ENCODE data around the gene ANGEL1. TPM values are rescaled to one million over a fixed set of nuclear protein-coding genes. Genes with fewer than 3 reads are reported as not detected.

The ANGEL1 gene
- total and polyA plus RNA-seq, 2 of the 13 experiments (the other 11 are each of a cell fraction or from before 2014, with no cell fraction given) = 14.3 to 20.1 TPM

DNA sequence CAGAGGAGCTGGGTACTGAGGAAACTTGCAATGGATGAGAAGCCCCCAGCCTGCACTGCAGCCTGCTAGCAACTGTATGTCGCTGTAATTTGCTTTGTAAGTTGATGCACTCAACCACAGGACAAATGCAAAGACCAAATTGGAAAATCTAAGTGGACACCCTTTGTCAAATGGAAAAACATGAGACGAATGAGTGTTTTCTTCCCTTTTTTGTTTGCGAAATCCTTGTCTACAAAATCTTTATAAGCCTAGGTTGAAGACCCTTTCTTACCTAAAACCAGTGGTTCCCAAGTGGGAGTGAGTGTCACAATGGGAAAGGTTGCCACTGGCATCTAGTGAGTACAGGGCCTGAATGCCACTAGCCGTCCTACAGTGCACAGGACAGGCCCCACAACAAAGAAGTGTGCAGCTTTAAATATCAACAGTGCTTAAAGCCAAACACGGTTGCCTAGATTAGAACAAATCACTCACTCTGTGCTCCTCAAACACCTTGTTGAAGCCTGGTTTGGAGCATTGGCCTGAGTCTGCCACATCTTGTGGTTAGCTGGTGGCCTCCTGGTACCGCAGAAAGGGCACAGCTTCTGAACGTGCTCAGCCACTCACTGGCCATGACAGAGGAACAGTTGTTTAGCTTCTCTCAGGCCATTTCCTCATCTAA is 59.0 kb downstream of the ANGEL1 start:
- WGBS (ENCODE audit: low lambda C conversion rate) = 3% methylated on average over 4 of the region's 7 CpGs
- Histone ChIP-seq H3K4me2 (ENCODE audit: low read depth, low read length) (no peak overlapping the region), H3K36me3 (replicated peaks in 1 of 2; ENCODE audit: control insufficient read depth in 1 of 2, insufficient read depth in 2 of 2, low read length in 2 of 2) (no peaks in the 10 kb centered on the region), H3K79me2 (ENCODE audit: insufficient read depth, low read length) (no peaks in the 10 kb centered on the region), H3K4me1 (ENCODE audit: insufficient read depth, low read length) (no peaks in the 10 kb centered on the region), H3K27me3 (ENCODE audit: control insufficient read depth in 1 of 2, insufficient read depth in 2 of 2, low read length in 2 of 2) (peaks cover 3 to 4% of the 10 kb centered on the region in 2 experiments; a peak in 3 of 5 replicates), H4K20me1 (ENCODE audit: insufficient read depth, low read length) (no peaks in the 10 kb centered on the region), H3K9ac (ENCODE audit: insufficient read depth, low read depth, low read length) (no peak overlapping the region), H2AFZ (ENCODE audit: low read length) (no peak overlapping the region), H3K27ac (ENCODE audit: extremely low read length, insufficient read depth, low read length) (no peak overlapping the region), H3K4me3 (replicated peaks in 1 of 3; ENCODE audit: insufficient read depth in 1 of 3, low read depth in 2 of 3, low read length in 3 of 3) (no peak overlapping the region), H3K9me3 (ENCODE audit: low read length) (no peaks in the 10 kb centered on the region)
- BruUV-seq (replicated peaks) = no TSS peak
- intact Hi-C loops (cut with micrococcal nuclease; ENCODE audit: unreplicated experiment) (no loop called here), in situ Hi-C loops (cut with HindIII; ENCODE audit: extremely low pct_ligation_motif_present, low pct_unique_long_range_greater_than_20kb) (no loop called here)
- ChIA-PET POLR2A (no interaction called here), CTCF (ENCODE audit: low intra/inter-chr PET ratio, low total read pairs) (no interaction called here)
- DNase-seq (ENCODE audit: low spot score) = no peak
- ATAC-seq = no peak
- FAIRE-seq = no peak
- TF ChIP-seq EZH2 (conservative IDR thresholded peaks at IDR 0.05; ENCODE audit: low read depth, low read length) = no peak
- no peak for TF ChIP-seq SNAI1 (CRISPR knock-in tag; IDR thresholded peaks at IDR 0.05; ENCODE audit: borderline replicate concordance)
- TF ChIP-seq, protein P1, sequence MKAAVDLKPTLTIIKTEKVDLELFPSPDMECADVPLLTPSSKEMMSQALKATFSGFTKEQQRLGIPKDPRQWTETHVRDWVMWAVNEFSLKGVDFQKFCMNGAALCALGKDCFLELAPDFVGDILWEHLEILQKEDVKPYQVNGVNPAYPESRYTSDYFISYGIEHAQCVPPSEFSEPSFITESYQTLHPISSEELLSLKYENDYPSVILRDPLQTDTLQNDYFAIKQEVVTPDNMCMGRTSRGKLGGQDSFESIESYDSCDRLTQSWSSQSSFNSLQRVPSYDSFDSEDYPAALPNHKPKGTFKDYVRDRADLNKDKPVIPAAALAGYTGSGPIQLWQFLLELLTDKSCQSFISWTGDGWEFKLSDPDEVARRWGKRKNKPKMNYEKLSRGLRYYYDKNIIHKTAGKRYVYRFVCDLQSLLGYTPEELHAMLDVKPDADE (CRISPR knock-in tag; IDR thresholded peaks at IDR 0.05) = no peak
- no peak for TF ChIP-seq NONO (IDR thresholded peaks at IDR 0.05)
- TF ChIP-seq NONO (CRISPR knock-in tag; conservative IDR thresholded peaks at IDR 0.05) = no peak
- no peak for TF ChIP-seq PTBP1 (IDR thresholded peaks at IDR 0.05; ENCODE audit: low read depth, low read length, poor library complexity, severe bottlenecking)
- no peak for TF ChIP-seq ZNF44 (CRISPR knock-in tag; IDR thresholded peaks at IDR 0.05)
- TF ChIP-seq, protein P2, sequence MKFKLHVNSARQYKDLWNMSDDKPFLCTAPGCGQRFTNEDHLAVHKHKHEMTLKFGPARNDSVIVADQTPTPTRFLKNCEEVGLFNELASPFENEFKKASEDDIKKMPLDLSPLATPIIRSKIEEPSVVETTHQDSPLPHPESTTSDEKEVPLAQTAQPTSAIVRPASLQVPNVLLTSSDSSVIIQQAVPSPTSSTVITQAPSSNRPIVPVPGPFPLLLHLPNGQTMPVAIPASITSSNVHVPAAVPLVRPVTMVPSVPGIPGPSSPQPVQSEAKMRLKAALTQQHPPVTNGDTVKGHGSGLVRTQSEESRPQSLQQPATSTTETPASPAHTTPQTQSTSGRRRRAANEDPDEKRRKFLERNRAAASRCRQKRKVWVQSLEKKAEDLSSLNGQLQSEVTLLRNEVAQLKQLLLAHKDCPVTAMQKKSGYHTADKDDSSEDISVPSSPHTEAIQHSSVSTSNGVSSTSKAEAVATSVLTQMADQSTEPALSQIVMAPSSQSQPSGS (CRISPR knock-in tag; IDR thresholded peaks at IDR 0.05) = no peak
- TF ChIP-seq RFX3 (CRISPR knock-in tag; IDR thresholded peaks at IDR 0.05) = no peak
- no peak for TF ChIP-seq ZC3H13 (CRISPR knock-in tag; IDR thresholded peaks at IDR 0.05)
- TF ChIP-seq, protein P3, sequence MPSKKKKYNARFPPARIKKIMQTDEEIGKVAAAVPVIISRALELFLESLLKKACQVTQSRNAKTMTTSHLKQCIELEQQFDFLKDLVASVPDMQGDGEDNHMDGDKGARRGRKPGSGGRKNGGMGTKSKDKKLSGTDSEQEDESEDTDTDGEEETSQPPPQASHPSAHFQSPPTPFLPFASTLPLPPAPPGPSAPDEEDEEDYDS (CRISPR knock-in tag; IDR thresholded peaks at IDR 0.05) = no peak
- no peak for TF ChIP-seq ZNF260 (CRISPR knock-in tag; IDR thresholded peaks at IDR 0.05; ENCODE audit: borderline replicate concordance, low read depth)
- TF ChIP-seq, protein P4, sequence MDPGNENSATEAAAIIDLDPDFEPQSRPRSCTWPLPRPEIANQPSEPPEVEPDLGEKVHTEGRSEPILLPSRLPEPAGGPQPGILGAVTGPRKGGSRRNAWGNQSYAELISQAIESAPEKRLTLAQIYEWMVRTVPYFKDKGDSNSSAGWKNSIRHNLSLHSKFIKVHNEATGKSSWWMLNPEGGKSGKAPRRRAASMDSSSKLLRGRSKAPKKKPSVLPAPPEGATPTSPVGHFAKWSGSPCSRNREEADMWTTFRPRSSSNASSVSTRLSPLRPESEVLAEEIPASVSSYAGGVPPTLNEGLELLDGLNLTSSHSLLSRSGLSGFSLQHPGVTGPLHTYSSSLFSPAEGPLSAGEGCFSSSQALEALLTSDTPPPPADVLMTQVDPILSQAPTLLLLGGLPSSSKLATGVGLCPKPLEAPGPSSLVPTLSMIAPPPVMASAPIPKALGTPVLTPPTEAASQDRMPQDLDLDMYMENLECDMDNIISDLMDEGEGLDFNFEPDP (CRISPR knock-in tag; conservative IDR thresholded peaks at IDR 0.05) = no peak
- TF ChIP-seq, protein P5, sequence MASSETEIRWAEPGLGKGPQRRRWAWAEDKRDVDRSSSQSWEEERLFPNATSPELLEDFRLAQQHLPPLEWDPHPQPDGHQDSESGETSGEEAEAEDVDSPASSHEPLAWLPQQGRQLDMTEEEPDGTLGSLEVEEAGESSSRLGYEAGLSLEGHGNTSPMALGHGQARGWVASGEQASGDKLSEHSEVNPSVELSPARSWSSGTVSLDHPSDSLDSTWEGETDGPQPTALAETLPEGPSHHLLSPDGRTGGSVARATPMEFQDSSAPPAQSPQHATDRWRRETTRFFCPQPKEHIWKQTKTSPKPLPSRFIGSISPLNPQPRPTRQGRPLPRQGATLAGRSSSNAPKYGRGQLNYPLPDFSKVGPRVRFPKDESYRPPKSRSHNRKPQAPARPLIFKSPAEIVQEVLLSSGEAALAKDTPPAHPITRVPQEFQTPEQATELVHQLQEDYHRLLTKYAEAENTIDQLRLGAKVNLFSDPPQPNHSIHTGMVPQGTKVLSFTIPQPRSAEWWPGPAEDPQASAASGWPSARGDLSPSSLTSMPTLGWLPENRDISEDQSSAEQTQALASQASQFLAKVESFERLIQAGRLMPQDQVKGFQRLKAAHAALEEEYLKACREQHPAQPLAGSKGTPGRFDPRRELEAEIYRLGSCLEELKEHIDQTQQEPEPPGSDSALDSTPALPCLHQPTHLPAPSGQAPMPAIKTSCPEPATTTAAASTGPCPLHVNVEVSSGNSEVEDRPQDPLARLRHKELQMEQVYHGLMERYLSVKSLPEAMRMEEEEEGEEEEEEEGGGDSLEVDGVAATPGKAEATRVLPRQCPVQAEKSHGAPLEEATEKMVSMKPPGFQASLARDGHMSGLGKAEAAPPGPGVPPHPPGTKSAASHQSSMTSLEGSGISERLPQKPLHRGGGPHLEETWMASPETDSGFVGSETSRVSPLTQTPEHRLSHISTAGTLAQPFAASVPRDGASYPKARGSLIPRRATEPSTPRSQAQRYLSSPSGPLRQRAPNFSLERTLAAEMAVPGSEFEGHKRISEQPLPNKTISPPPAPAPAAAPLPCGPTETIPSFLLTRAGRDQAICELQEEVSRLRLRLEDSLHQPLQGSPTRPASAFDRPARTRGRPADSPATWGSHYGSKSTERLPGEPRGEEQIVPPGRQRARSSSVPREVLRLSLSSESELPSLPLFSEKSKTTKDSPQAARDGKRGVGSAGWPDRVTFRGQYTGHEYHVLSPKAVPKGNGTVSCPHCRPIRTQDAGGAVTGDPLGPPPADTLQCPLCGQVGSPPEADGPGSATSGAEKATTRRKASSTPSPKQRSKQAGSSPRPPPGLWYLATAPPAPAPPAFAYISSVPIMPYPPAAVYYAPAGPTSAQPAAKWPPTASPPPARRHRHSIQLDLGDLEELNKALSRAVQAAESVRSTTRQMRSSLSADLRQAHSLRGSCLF (CRISPR knock-in tag; IDR thresholded peaks at IDR 0.05; ENCODE audit: borderline replicate concordance) = no peak

Data from HepG2 (cell line).